Choroid plexus epithelial cell (primary cell): Measurements from ENCODE around the gene MYL3.

Experiments used
- DNase-seq: peaks from one replicate; pipeline ENCODE4 v3.0.0-alpha.2; 2010; ENCODE audit warnings: low read depth
- H3K4me3 ChIP-seq: 2 replicates; pipeline ENCODE4 v1.5.1; 2011; ENCODE audit warnings: low read depth, mild to moderate bottlenecking, control low read depth, low read length, moderate library complexity
- CTCF ChIP-seq: conservative IDR thresholded peaks from 2 replicates; pipeline ENCODE4 v1.5.1; 2011; ENCODE audit warnings: low read depth, mild to moderate bottlenecking, control low read depth, inconsistent platforms, low read length, moderate library complexity

The MYL3 gene

DNA sequence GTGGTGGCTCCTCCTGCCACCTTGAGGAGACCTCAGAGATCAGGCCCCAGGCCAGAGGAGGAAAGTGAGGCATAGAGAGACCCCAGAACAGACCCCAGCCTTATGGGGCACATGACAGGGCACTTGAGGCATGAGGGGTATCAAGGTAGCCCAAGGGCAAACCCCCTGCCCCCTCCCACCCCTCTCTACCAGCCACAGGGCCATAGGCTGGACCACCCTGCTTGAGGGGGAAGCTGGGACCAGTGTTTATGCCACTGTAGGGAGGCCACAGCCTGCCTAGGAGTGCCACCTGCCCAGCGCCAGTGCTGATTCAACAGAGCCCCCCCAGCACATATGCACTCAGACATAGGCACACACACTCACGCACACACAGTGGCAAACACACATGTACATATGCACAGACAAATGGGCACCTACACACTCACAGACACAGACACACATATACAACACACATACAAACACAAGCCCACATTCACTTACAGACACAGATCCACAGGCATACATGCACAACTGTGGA, 10.3 kb downstream of the MYL3 start:
- no peak for DNase-seq
- H3K4me3 ChIP-seq = no peak overlapping the region
- TF ChIP-seq CTCF = no peak

- DNase-seq = no peak
- no peak for TF ChIP-seq CTCF
- no peak overlapping the region for H3K4me3 ChIP-seq
These were observed 10.9 kb downstream of the MYL3 start for GRCh38 chr3:46852334-46852720.

DNA sequence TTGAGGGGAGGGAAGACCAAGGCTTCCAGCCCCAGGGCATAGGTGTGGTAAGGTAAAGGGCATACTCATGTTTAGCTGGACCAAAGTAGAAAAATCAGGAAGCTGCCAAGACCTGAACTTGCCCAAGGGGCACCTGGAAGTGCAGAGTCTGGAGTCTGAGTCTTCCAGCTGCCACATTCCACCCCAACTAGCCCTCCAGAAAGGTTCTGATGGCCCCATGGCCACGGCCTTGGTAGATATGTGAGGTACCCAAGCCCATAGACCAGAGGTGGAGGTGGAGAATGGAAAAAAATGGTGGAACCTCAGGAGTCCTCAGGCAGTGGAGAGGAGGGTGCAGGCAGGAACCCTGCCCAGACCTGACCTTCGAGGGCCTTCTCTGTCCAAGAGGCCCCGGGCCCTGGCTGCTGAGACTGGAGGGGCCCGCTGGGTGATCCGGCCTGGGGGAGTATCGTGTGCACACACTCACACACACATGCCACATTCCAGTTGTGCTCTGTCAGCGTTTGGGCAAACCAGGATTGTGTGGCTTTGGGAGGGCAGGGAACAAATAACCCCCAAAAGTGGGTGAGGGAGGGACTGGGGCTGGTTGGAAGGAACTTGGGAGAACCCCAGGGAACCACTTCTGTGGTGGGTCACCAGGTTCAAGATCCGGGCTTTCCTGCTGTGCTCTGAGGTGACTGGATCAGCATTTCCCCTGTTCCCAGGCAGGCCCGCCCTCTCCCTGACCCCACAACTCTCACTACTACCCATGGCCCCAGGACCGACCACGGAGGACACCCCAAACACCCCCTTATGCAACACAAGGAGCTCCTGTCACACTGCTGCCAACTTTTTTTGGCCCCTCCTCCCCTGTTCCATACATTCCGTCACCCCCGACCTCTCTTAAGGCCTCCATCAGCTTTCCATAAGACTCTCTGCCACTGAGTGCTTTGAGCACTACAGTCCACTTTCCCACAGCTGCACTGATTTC, 11.6 kb downstream of the MYL3 start:
- DNase-seq = no peak
- no peak overlapping the region for H3K4me3 ChIP-seq
- TF ChIP-seq CTCF = no peak

- H3K4me3 ChIP-seq = no peak overlapping the region
- no peak for TF ChIP-seq CTCF
- DNase-seq = no peak
These were observed 12.8 kb downstream of the MYL3 start for GRCh38 chr3:46850468-46850779.

GRCh38 chr3:46849686-46850467, 13.4 kb downstream of the MYL3 start:
- no peak overlapping the region for H3K4me3 ChIP-seq
- TF ChIP-seq CTCF = no peak
- DNase-seq = no peak

DNA sequence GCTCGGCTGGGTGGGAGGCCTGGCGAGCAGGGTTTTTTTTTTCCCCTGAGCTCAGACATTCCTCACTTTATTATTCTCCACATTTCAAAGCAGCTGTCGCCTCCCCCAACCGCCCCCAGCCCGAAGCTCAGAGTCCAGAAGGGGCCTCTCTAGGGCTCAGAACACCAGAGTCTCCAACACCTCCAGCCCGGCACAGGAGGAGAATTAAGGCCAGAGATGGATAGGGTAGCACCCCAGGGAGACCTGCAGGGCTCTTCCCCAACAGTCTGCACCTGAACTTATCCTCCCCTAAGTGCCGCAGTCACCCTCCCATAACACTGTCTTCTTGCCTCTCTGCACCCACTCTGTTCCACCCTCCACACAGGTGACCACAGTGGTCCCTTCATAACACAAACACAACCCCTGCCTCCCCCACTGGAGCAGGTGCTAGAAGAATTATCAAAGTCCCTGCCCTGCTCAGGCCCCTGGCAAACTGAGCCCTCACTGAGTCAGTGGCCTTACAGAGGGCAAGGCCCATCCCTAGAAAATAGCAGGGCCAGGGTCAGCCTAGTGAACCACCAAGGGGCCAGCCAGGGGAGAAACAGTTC, 14.1 kb downstream of the MYL3 start:
- H3K4me3 ChIP-seq = no peak overlapping the region
- no peak for DNase-seq
- TF ChIP-seq CTCF = no peak
